ENCODE results near the gene SGPP1.
"Not testable (repeated sequence)": the region's sequence is repeated elsewhere in the genome, so short reads cannot be mapped to it uniquely, and the experiment has no call there.

The SGPP1 gene

GRCh38 chr14:63757211-63757610 lies 29.3 kb upstream of the SGPP1 start:
- Histone ChIP-seq H3K27me3 (replicated peaks; ENCODE audit: control insufficient read depth, insufficient read depth, low read length) (no peaks in the 10 kb centered on the region), H3K36me3 (ENCODE audit: control insufficient read depth, insufficient read depth, low read length) (no peaks in the 10 kb centered on the region), H3K4me3 (replicated peaks; ENCODE audit: low read depth, low read length) (no peak overlapping the region)
- no peak for TF ChIP-seq CTCF (IDR thresholded peaks at IDR 0.05; ENCODE audit: insufficient read depth, low read length, poor library complexity, severe bottlenecking)
- no peak for DNase-seq (ENCODE audit: extremely low read depth, insufficient read length)

- Histone ChIP-seq H3K36me3 (ENCODE audit: control insufficient read depth, insufficient read depth, low read length) (no peaks in the 10 kb centered on the region), H3K4me3 (replicated peaks; ENCODE audit: low read depth, low read length) (no peak overlapping the region), H3K27me3 (replicated peaks; ENCODE audit: control insufficient read depth, insufficient read depth, low read length) (no peaks in the 10 kb centered on the region)
- no peak for DNase-seq (ENCODE audit: extremely low read depth, insufficient read length)
- no peak for TF ChIP-seq CTCF (IDR thresholded peaks at IDR 0.05; ENCODE audit: insufficient read depth, low read length, poor library complexity, severe bottlenecking)
These were observed 24.7 kb upstream of the SGPP1 start for GRCh38 chr14:63752449-63753169.

GRCh38 chr14:63751076-63751475 lies 23.2 kb upstream of the SGPP1 start:
- not testable (repeated sequence) for H3K36me3 ChIP-seq (ENCODE audit: control insufficient read depth, insufficient read depth, low read length); H3K4me3 ChIP-seq (replicated peaks; ENCODE audit: low read depth, low read length); H3K27me3 ChIP-seq (replicated peaks; ENCODE audit: control insufficient read depth, insufficient read depth, low read length); DNase-seq (ENCODE audit: extremely low read depth, insufficient read length)

- H3K27me3 ChIP-seq (replicated peaks; ENCODE audit: control insufficient read depth, insufficient read depth, low read length): no peaks in the 10 kb centered on the region
- no peaks in the 10 kb centered on the region for H3K36me3 ChIP-seq (ENCODE audit: control insufficient read depth, insufficient read depth, low read length)
- no peak overlapping the region for H3K4me3 ChIP-seq (replicated peaks; ENCODE audit: low read depth, low read length)
- no peak for DNase-seq (ENCODE audit: extremely low read depth, insufficient read length)
- TF ChIP-seq CTCF (IDR thresholded peaks at IDR 0.05; ENCODE audit: insufficient read depth, low read length, poor library complexity, severe bottlenecking): no peak
These were observed 20.0 kb upstream of the SGPP1 start for GRCh38 chr14:63747846-63748245.

GRCh38 chr14:63745858-63746425 lies 18.1 kb upstream of the SGPP1 start:
- H3K27me3 ChIP-seq (replicated peaks; ENCODE audit: control insufficient read depth, insufficient read depth, low read length): no peaks in the 10 kb centered on the region
- no peaks in the 10 kb centered on the region for H3K36me3 ChIP-seq (ENCODE audit: control insufficient read depth, insufficient read depth, low read length)
- no peak for TF ChIP-seq CTCF (IDR thresholded peaks at IDR 0.05; ENCODE audit: insufficient read depth, low read length, poor library complexity, severe bottlenecking)
- peak; percentile 68 for DNase-seq (ENCODE audit: extremely low read depth, insufficient read length)
- no peak overlapping the region for H3K4me3 ChIP-seq (replicated peaks; ENCODE audit: low read depth, low read length)

GRCh38 chr14:63745272-63745671 lies 17.4 kb upstream of the SGPP1 start:
- no peak for DNase-seq (ENCODE audit: extremely low read depth, insufficient read length)
- no peaks in the 10 kb centered on the region for H3K27me3 ChIP-seq (replicated peaks; ENCODE audit: control insufficient read depth, insufficient read depth, low read length)
- no peak for TF ChIP-seq CTCF (IDR thresholded peaks at IDR 0.05; ENCODE audit: insufficient read depth, low read length, poor library complexity, severe bottlenecking)

More at GRCh38 chr14:63745272-63745671, 17.4 kb upstream of the SGPP1 start:
- Histone ChIP-seq H3K4me3 (replicated peaks; ENCODE audit: low read depth, low read length) (no peak overlapping the region), H3K36me3 (ENCODE audit: control insufficient read depth, insufficient read depth, low read length) (no peaks in the 10 kb centered on the region)

All from GM06990 (cell line).